ENCODE results near the gene SBK3.

SBK3 gene

GRCh38 chr19:55590617-55591016, 45.3 kb upstream of the SBK3 start:
- ATAC-seq = 0 out of 3 replicates have a peak, but pooled peaks have one; percentile 5
- TF ChIP-seq ZFP30 (CRISPR knock-in tag; IDR thresholded peaks at IDR 0.05) (no peak), TCF4 (CRISPR knock-in tag; IDR thresholded peaks at IDR 0.05; ENCODE audit: borderline replicate concordance) (no peak), ZNF8 (CRISPR knock-in tag; IDR thresholded peaks at IDR 0.05) (no peak), PATZ1 (CRISPR knock-in tag; IDR thresholded peaks at IDR 0.05; ENCODE audit: borderline replicate concordance) (no peak), GLIS3 (CRISPR knock-in tag; IDR thresholded peaks at IDR 0.05) (no peak), CSDC2 (CRISPR knock-in tag; IDR thresholded peaks at IDR 0.05) (no peak), TSHZ2 (CRISPR knock-in tag; IDR thresholded peaks at IDR 0.05) (no peak), ARNTL (CRISPR knock-in tag; IDR thresholded peaks at IDR 0.05; ENCODE audit: borderline replicate concordance, low read depth) (no peak), SNAI2 (CRISPR knock-in tag; IDR thresholded peaks at IDR 0.05) (no peak), RARB (CRISPR knock-in tag; IDR thresholded peaks at IDR 0.05) (no peak), OSR1 (CRISPR knock-in tag; IDR thresholded peaks at IDR 0.05) (no peak), ESRRG (CRISPR knock-in tag; IDR thresholded peaks at IDR 0.05) (no peak), ZNF70 (CRISPR knock-in tag; IDR thresholded peaks at IDR 0.05) (no peak), PPARA (CRISPR knock-in tag; IDR thresholded peaks at IDR 0.05; ENCODE audit: borderline replicate concordance) (no peak), BACH2 (CRISPR knock-in tag; IDR thresholded peaks at IDR 0.05; ENCODE audit: borderline replicate concordance) (no peak), ISL1 (CRISPR knock-in tag; IDR thresholded peaks at IDR 0.05) (no peak)
- TF ChIP-seq, protein P1, sequence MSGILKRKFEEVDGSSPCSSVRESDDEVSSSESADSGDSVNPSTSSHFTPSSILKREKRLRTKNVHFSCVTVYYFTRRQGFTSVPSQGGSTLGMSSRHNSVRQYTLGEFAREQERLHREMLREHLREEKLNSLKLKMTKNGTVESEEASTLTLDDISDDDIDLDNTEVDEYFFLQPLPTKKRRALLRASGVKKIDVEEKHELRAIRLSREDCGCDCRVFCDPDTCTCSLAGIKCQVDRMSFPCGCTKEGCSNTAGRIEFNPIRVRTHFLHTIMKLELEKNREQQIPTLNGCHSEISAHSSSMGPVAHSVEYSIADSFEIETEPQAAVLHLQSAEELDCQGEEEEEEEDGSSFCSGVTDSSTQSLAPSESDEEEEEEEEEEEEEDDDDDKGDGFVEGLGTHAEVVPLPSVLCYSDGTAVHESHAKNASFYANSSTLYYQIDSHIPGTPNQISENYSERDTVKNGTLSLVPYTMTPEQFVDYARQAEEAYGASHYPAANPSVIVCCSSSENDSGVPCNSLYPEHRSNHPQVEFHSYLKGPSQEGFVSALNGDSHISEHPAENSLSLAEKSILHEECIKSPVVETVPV (CRISPR knock-in tag; IDR thresholded peaks at IDR 0.05) = no peak

GRCh38 chr19:55590109-55590508, 44.8 kb upstream of the SBK3 start:
- no peak for ATAC-seq

More at GRCh38 chr19:55590109-55590508, 44.8 kb upstream of the SBK3 start:
- TF ChIP-seq ZNF8 (CRISPR knock-in tag; IDR thresholded peaks at IDR 0.05) = no peak
- TF ChIP-seq, protein P1 (CRISPR knock-in tag; IDR thresholded peaks at IDR 0.05) = no peak
- no peak for TF ChIP-seq OSR1 (CRISPR knock-in tag; IDR thresholded peaks at IDR 0.05)
- no peak for TF ChIP-seq GLIS3 (CRISPR knock-in tag; IDR thresholded peaks at IDR 0.05)
- no peak for TF ChIP-seq TOX (CRISPR knock-in tag; IDR thresholded peaks at IDR 0.05; ENCODE audit: borderline replicate concordance)
- no peak for TF ChIP-seq PATZ1 (CRISPR knock-in tag; IDR thresholded peaks at IDR 0.05; ENCODE audit: borderline replicate concordance)
- no peak for TF ChIP-seq CSDC2 (CRISPR knock-in tag; IDR thresholded peaks at IDR 0.05)
- no peak for TF ChIP-seq ZNF565 (CRISPR knock-in tag; conservative IDR thresholded peaks at IDR 0.05; ENCODE audit: low read depth)
- no peak for TF ChIP-seq TCF4 (CRISPR knock-in tag; IDR thresholded peaks at IDR 0.05; ENCODE audit: borderline replicate concordance)
- TF ChIP-seq ZC3H10 (CRISPR knock-in tag; IDR thresholded peaks at IDR 0.05) = no peak
- TF ChIP-seq TSHZ2 (CRISPR knock-in tag; IDR thresholded peaks at IDR 0.05) = no peak
- no peak for TF ChIP-seq ISL1 (CRISPR knock-in tag; IDR thresholded peaks at IDR 0.05)
- no peak for TF ChIP-seq ARNTL (CRISPR knock-in tag; IDR thresholded peaks at IDR 0.05; ENCODE audit: borderline replicate concordance, low read depth)

Measured in SK-N-SH treated with all-trans-retinoic acid at 6 μM for 48 hours (cell line).